Measurements from ENCODE around the gene KRT32. TPM values are rescaled to one million over a fixed set of nuclear protein-coding genes. Genes with fewer than 3 reads are reported as not detected.

Gene KRT32
- total RNA-seq, 1 donor, result not detected

DNA sequence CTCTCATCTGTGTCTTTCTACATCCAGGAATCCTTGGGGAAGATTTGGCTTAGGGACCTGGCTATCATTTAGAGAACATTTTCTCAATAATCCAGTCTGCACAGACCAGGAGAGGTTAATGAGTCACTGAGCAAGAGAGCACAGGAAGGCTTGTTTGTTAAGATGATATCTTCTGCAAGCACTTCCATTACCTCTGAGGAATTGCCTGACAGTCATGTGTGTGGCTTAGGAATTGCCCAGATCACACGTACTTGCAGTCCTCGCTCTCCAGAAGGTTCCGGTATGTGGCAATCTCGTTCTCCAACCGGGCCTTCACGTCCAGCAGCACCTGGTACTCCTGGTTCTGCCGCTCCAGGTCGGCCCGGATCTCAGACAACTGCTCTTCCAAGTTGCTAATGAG lies 46.1 kb downstream of the KRT32 start:
- no peak overlapping the region for H3K4me3 ChIP-seq (ENCODE audit: insufficient read depth, low read length)
- no peak overlapping the region for H3K4me2 ChIP-seq (ENCODE audit: insufficient read depth, low read length)
- no peaks in the 10 kb centered on the region for H3K36me3 ChIP-seq (ENCODE audit: insufficient read depth, low read length)
- no peaks in the 10 kb centered on the region for H3K79me2 ChIP-seq (ENCODE audit: insufficient read depth, low read length)
- no peak overlapping the region for H2AFZ ChIP-seq (ENCODE audit: low read length)
- no peaks in the 10 kb centered on the region for H3K27me3 ChIP-seq (ENCODE audit: insufficient read depth, low read length)
- TF ChIP-seq, protein P1, sequence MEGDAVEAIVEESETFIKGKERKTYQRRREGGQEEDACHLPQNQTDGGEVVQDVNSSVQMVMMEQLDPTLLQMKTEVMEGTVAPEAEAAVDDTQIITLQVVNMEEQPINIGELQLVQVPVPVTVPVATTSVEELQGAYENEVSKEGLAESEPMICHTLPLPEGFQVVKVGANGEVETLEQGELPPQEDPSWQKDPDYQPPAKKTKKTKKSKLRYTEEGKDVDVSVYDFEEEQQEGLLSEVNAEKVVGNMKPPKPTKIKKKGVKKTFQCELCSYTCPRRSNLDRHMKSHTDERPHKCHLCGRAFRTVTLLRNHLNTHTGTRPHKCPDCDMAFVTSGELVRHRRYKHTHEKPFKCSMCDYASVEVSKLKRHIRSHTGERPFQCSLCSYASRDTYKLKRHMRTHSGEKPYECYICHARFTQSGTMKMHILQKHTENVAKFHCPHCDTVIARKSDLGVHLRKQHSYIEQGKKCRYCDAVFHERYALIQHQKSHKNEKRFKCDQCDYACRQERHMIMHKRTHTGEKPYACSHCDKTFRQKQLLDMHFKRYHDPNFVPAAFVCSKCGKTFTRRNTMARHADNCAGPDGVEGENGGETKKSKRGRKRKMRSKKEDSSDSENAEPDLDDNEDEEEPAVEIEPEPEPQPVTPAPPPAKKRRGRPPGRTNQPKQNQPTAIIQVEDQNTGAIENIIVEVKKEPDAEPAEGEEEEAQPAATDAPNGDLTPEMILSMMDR (IDR thresholded peaks at IDR 0.05; ENCODE audit: extremely low read depth, low read depth, low read length), result no peak
- H3K4me1 ChIP-seq (ENCODE audit: insufficient read depth, low read length), result peaks cover 22% of the 10 kb centered on the region
- H3K9me3 ChIP-seq (ENCODE audit: low read depth, low read length), result no peaks in the 10 kb centered on the region
- no peaks in the 10 kb centered on the region for H4K20me1 ChIP-seq (ENCODE audit: insufficient read depth, low read length)
- DNase-seq (ENCODE audit: insufficient read length, low spot score, missing footprints), result no peak
- H3K27ac ChIP-seq (ENCODE audit: low read depth, low read length), result no peak overlapping the region

- Histone ChIP-seq H3K4me1 (ENCODE audit: insufficient read depth, low read length) (peaks cover 31% of the 10 kb centered on the region), H3K4me3 (ENCODE audit: insufficient read depth, low read length) (no peak overlapping the region), H3K79me2 (ENCODE audit: insufficient read depth, low read length) (no peaks in the 10 kb centered on the region), H4K20me1 (ENCODE audit: insufficient read depth, low read length) (no peaks in the 10 kb centered on the region), H3K4me2 (ENCODE audit: insufficient read depth, low read length) (no peak overlapping the region), H2AFZ (ENCODE audit: low read length) (no peak overlapping the region), H3K9me3 (ENCODE audit: low read depth, low read length) (no peaks in the 10 kb centered on the region), H3K36me3 (ENCODE audit: insufficient read depth, low read length) (no peaks in the 10 kb centered on the region), H3K27me3 (ENCODE audit: insufficient read depth, low read length) (no peaks in the 10 kb centered on the region), H3K27ac (ENCODE audit: low read depth, low read length) (no peak overlapping the region)
- TF ChIP-seq, protein P1 (IDR thresholded peaks at IDR 0.05; ENCODE audit: extremely low read depth, low read depth, low read length), result no peak
- DNase-seq (ENCODE audit: insufficient read length, low spot score, missing footprints), result no peak
These were observed 47.1 kb downstream of the KRT32 start for GRCh38 chr17:41420134-41420533.

- Histone ChIP-seq H3K4me1 (ENCODE audit: insufficient read depth, low read length) (peaks cover 31% of the 10 kb centered on the region), H3K4me3 (ENCODE audit: insufficient read depth, low read length) (no peak overlapping the region), H3K36me3 (ENCODE audit: insufficient read depth, low read length) (no peaks in the 10 kb centered on the region), H3K27ac (ENCODE audit: low read depth, low read length) (no peak overlapping the region), H3K79me2 (ENCODE audit: insufficient read depth, low read length) (no peaks in the 10 kb centered on the region), H2AFZ (ENCODE audit: low read length) (no peak overlapping the region), H4K20me1 (ENCODE audit: insufficient read depth, low read length) (no peaks in the 10 kb centered on the region), H3K27me3 (ENCODE audit: insufficient read depth, low read length) (no peaks in the 10 kb centered on the region), H3K4me2 (ENCODE audit: insufficient read depth, low read length) (no peak overlapping the region), H3K9me3 (ENCODE audit: low read depth, low read length) (no peaks in the 10 kb centered on the region)
- no peak for DNase-seq (ENCODE audit: insufficient read length, low spot score, missing footprints)
- TF ChIP-seq, protein P1 (IDR thresholded peaks at IDR 0.05; ENCODE audit: extremely low read depth, low read depth, low read length), result no peak
These were observed 47.5 kb downstream of the KRT32 start for GRCh38 chr17:41419716-41420115.

- no peaks in the 10 kb centered on the region for H3K27me3 ChIP-seq (ENCODE audit: insufficient read depth, low read length)
- H3K27ac ChIP-seq (ENCODE audit: low read depth, low read length), result no peak overlapping the region
- H3K36me3 ChIP-seq (ENCODE audit: insufficient read depth, low read length), result no peaks in the 10 kb centered on the region
- DNase-seq (ENCODE audit: insufficient read length, low spot score, missing footprints), result no peak
- H4K20me1 ChIP-seq (ENCODE audit: insufficient read depth, low read length), result no peaks in the 10 kb centered on the region
- no peak overlapping the region for H3K4me2 ChIP-seq (ENCODE audit: insufficient read depth, low read length)
- peaks cover 38% of the 10 kb centered on the region for H3K4me1 ChIP-seq (ENCODE audit: insufficient read depth, low read length)
- H3K79me2 ChIP-seq (ENCODE audit: insufficient read depth, low read length), result no peaks in the 10 kb centered on the region
- H3K9me3 ChIP-seq (ENCODE audit: low read depth, low read length), result no peaks in the 10 kb centered on the region
- no peak overlapping the region for H3K4me3 ChIP-seq (ENCODE audit: insufficient read depth, low read length)
- no peak overlapping the region for H2AFZ ChIP-seq (ENCODE audit: low read length)
- TF ChIP-seq, protein P1 (IDR thresholded peaks at IDR 0.05; ENCODE audit: extremely low read depth, low read depth, low read length), result no peak
These were observed 48.9 kb downstream of the KRT32 start for GRCh38 chr17:41418116-41418860.

All from osteoblast (primary cell).